Activated effector memory CD4-positive, alpha-beta T cell treated with Interleukin-2 at 50 U/mL for 16 hours (primary cell): ENCODE data around the gene TMEM130.
A peak's percentile ranks its signal among the peaks of the same experiment; 100 is the strongest.

Experiments
- DNase-seq: peaks from one replicate; pipeline ENCODE4 v3.0.0-alpha.2; 2020

TMEM130 gene

GRCh38 chr7:98869597-98870120 lies at the start of gene TMEM130:
Gene TMEM130 (minus strand): TSS chr7:98870014. CDS start chr7:98869861, 153 bp downstream.
- DNase-seq = no peak

- no peak for DNase-seq
Observed at GRCh38 chr7:98917331-98917730, 47.5 kb upstream of the TMEM130 start.

GRCh38 chr7:98913612-98914011 lies 43.8 kb upstream of the TMEM130 start:
- DNase-seq = no peak

- no peak for DNase-seq
Observed at GRCh38 chr7:98913026-98913425, 43.2 kb upstream of the TMEM130 start.

GRCh38 chr7:98911916-98912315 lies 42.1 kb upstream of the TMEM130 start:
- no peak for DNase-seq

GRCh38 chr7:98910427-98910826 lies 40.6 kb upstream of the TMEM130 start:
- no peak for DNase-seq

GRCh38 chr7:98909487-98909886 lies 39.7 kb upstream of the TMEM130 start:
- DNase-seq = no peak

- no peak for DNase-seq
Observed at GRCh38 chr7:98908585-98908984, 38.8 kb upstream of the TMEM130 start.

GRCh38 chr7:98907570-98907969 lies 37.8 kb upstream of the TMEM130 start:
- DNase-seq = no peak

- no peak for DNase-seq
Observed at GRCh38 chr7:98903246-98903645, 33.4 kb upstream of the TMEM130 start.

- no peak for DNase-seq
Observed at GRCh38 chr7:98902523-98902922, 32.7 kb upstream of the TMEM130 start.

- no peak for DNase-seq
Observed at GRCh38 chr7:98900815-98901214, 31.0 kb upstream of the TMEM130 start.

- no peak for DNase-seq
Observed at GRCh38 chr7:98899816-98900215, 30.0 kb upstream of the TMEM130 start.

- no peak for DNase-seq
Observed at GRCh38 chr7:98892609-98893008, 22.8 kb upstream of the TMEM130 start.

GRCh38 chr7:98887038-98887437 lies 17.2 kb upstream of the TMEM130 start:
- DNase-seq = no peak

GRCh38 chr7:98884416-98884815 lies 14.6 kb upstream of the TMEM130 start:
- no peak for DNase-seq

GRCh38 chr7:98881561-98882315 lies 11.9 kb upstream of the TMEM130 start:
- no peak for DNase-seq

- DNase-seq = no peak
Observed at GRCh38 chr7:98880485-98880884, 10.7 kb upstream of the TMEM130 start.

GRCh38 chr7:98879979-98880315 lies 10.1 kb upstream of the TMEM130 start:
- no peak for DNase-seq

- DNase-seq = peak; percentile 60
Observed at GRCh38 chr7:98879198-98879978, 9.6 kb upstream of the TMEM130 start.

GRCh38 chr7:98878365-98879197 lies 8.8 kb upstream of the TMEM130 start, which contains the start of gene TRRAP:
Gene TRRAP (plus strand): TSS chr7:98878532. CDS start chr7:98881151, 2,619 bp downstream.
- peak; percentile 68 for DNase-seq

- DNase-seq = no peak
Observed at GRCh38 chr7:98877692-98878364, 8.0 kb upstream of the TMEM130 start.

- DNase-seq = no peak
Observed at GRCh38 chr7:98877146-98877545, 7.3 kb upstream of the TMEM130 start.
